WTC11 (cell line): ENCODE data around the gene SUPV3L1. TPM values are rescaled to one million over a fixed set of nuclear protein-coding genes. Genes with fewer than 3 reads are reported as not detected.
A peak's percentile ranks its signal among the peaks of the same experiment; 100 is the strongest.
"Not testable (repeated sequence)": the region's sequence is repeated elsewhere in the genome, so short reads cannot be mapped to it uniquely, and the experiment has no call there.

Source experiments
- ATAC-seq: fragments of 200-7000 bp; cut with Tn5 transposase; 2 replicates; pipeline ENCODE4 v1.10.0; 2021; ENCODE audit warnings: mild to moderate bottlenecking, moderate library complexity
- CTCF ChIA-PET: fragments of 300-600 bp; sonication (Branson Sonifier 250); formaldehyde crosslinking; loops from one replicate; lab custom pipeline; 2021; ENCODE audit warnings: antibody characterized with exemption; lab: Charles Lee
- POLR2A ChIA-PET: fragments of 350-600 bp; sonication (Branson Sonifier 250); formaldehyde crosslinking; loops from one replicate; lab custom pipeline; 2021; ENCODE audit warnings: antibody characterized with exemption; lab: Charles Lee
- DNase-seq: peaks from one replicate; pipeline ENCODE4 v3.0.0; 2021; ENCODE audit warnings: low spot score
- H3K27ac Mint-ChIP-seq: 2 replicates; pipeline ENCODE4 v1.8.0; 2021; ENCODE audit warnings: mixed read lengths
- H3K27me3 Mint-ChIP-seq: 2 replicates; pipeline ENCODE4 v1.8.0; 2021; ENCODE audit warnings: low read depth, mild to moderate bottlenecking, moderate library complexity, mixed read lengths
- H3K36me3 Mint-ChIP-seq: 2 replicates; pipeline ENCODE4 v1.8.0; 2021; ENCODE audit warnings: mixed read lengths
- H3K4me1 Mint-ChIP-seq: 2 replicates; pipeline ENCODE4 v1.8.0; 2022; ENCODE audit warnings: mixed read lengths
- H3K4me3 Mint-ChIP-seq: 2 replicates; pipeline ENCODE4 v1.8.0; 2021; ENCODE audit warnings: mild to moderate bottlenecking, moderate library complexity, mixed read lengths
- H3K9me3 Mint-ChIP-seq: 2 replicates; pipeline ENCODE4 v1.8.0; 2021; ENCODE audit warnings: mixed read lengths
- FOXJ3 ChIP-seq: sonication (generic); formaldehyde crosslinking; IDR thresholded peaks from 2 replicates; pipeline ENCODE4 v1.9.0; 2021; ENCODE audit warnings: missing genetic modification reagents, mild to moderate bottlenecking, borderline replicate concordance
- FOXP1 ChIP-seq: sonication (generic); formaldehyde crosslinking; IDR thresholded peaks from 2 replicates; pipeline ENCODE4 v1.8.0; 2022; ENCODE audit warnings: missing genetic modification reagents, mild to moderate bottlenecking, moderate library complexity, borderline replicate concordance
- GABPB1 ChIP-seq: sonication (generic); formaldehyde crosslinking; IDR thresholded peaks from 2 replicates; pipeline ENCODE4 v1.8.1; 2023; ENCODE audit warnings: mild to moderate bottlenecking, missing genetic modification reagents
- GRHL2 ChIP-seq: fragments of 250-450 bp; sonication (Bioruptor Pico); IDR thresholded peaks from 2 replicates; pipeline ENCODE4 v1.8.0; 2022; ENCODE audit warnings: mild to moderate bottlenecking, moderate library complexity; ENCODE audit not compliant: insufficient replicate concordance, severe bottlenecking
- JAZF1 ChIP-seq: fragments of 250-450 bp; sonication (Bioruptor Pico); IDR thresholded peaks from 2 replicates; pipeline ENCODE4 v1.9.0; 2021; ENCODE audit warnings: moderate library complexity, mild to moderate bottlenecking, inconsistent platforms
- OVOL2 ChIP-seq: fragments of 250-450 bp; sonication (Bioruptor Pico); IDR thresholded peaks from 2 replicates; pipeline ENCODE4 v1.9.0; 2021; ENCODE audit warnings: mild to moderate bottlenecking, borderline replicate concordance
- PRRX2 ChIP-seq: fragments of 250-450 bp; sonication (Bioruptor Pico); IDR thresholded peaks from 2 replicates; pipeline ENCODE4 v1.8.0; 2021; ENCODE audit warnings: mild to moderate bottlenecking
- SMAD3 ChIP-seq: sonication (generic); formaldehyde crosslinking; IDR thresholded peaks from 2 replicates; pipeline ENCODE4 v1.8.0; 2022; ENCODE audit warnings: missing genetic modification reagents, mild to moderate bottlenecking, borderline replicate concordance
- ZBTB21 ChIP-seq: sonication (generic); formaldehyde crosslinking; IDR thresholded peaks from 2 replicates; pipeline ENCODE4 v1.8.1; 2023; ENCODE audit warnings: mild to moderate bottlenecking, missing genetic modification reagents, borderline replicate concordance
- ZNF121 ChIP-seq: sonication (generic); formaldehyde crosslinking; IDR thresholded peaks from 2 replicates; pipeline ENCODE4 v1.8.0; 2023; ENCODE audit warnings: missing genetic modification reagents
- ZNF138 ChIP-seq: sonication (generic); formaldehyde crosslinking; conservative IDR thresholded peaks from 2 replicates; pipeline ENCODE4 v1.8.1; 2022; ENCODE audit warnings: mild to moderate bottlenecking, moderate library complexity, missing genetic modification reagents
- ZNF396 ChIP-seq: fragments of 250-450 bp; sonication (Bioruptor Pico); IDR thresholded peaks from 2 replicates; pipeline ENCODE4 v1.8.0; 2021; ENCODE audit warnings: mild to moderate bottlenecking, moderate library complexity, borderline replicate concordance
- ZNF416 ChIP-seq: fragments of 250-450 bp; sonication (Bioruptor Pico); IDR thresholded peaks from 2 replicates; pipeline ENCODE4 v1.9.0; 2021; ENCODE audit warnings: mild to moderate bottlenecking, inconsistent platforms
- total RNA-seq: library from RNA; stranded (reverse); gene quantifications from 3 replicates; pipeline ENCODE4 v1.2.3, GENCODE V29; 2021
- TF ChIP-seq, protein P1 (sequence below): fragments of 250-450 bp; sonication (Bioruptor Pico); IDR thresholded peaks from 2 replicates; pipeline ENCODE4 v1.8.0; 2021; ENCODE audit warnings: mild to moderate bottlenecking
- TF ChIP-seq, protein P2 (sequence below): sonication (generic); formaldehyde crosslinking; IDR thresholded peaks from 2 replicates; pipeline ENCODE4 v1.8.0; 2023; ENCODE audit warnings: mild to moderate bottlenecking, missing genetic modification reagents
- TF ChIP-seq, protein P3 (sequence below): fragments of 250-450 bp; sonication (Bioruptor Pico); IDR thresholded peaks from 2 replicates; pipeline ENCODE4 v2.1.2; 2022; ENCODE audit warnings: mild to moderate bottlenecking, moderate library complexity

Gene SUPV3L1
- total RNA-seq, 1 experiment from 2014 or later, result 41.2 TPM

DNA sequence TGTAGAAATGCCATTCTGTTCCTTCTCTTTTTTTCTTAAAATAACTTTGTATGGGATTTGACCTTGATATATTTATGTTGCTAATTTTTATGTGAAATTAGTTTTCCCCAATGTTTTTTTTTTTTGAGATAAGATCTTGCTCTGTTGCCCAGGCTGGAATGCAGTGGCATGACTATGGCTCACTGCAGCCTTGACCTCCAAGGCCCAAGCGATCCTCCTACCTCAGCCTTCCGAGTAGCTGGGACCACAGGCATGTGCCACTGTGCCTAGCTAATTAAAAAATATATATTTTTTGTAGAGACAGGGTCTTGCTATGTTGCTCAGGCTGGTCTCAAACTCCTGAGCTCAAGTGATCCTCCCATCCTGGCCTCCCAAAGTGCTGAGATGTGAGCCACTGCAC, 40.1 kb upstream of the SUPV3L1 start:
- no peaks in the 10 kb centered on the region for H3K4me1 Mint-ChIP-seq
- DNase-seq, result no peak
- POLR2A ChIA-PET, result no interaction called here
- H3K4me3 Mint-ChIP-seq, result no peak overlapping the region
- H3K27me3 Mint-ChIP-seq, result no peaks in the 10 kb centered on the region
- no peak for TF ChIP-seq ZNF396 (CRISPR knock-in tag)
- TF ChIP-seq JAZF1 (CRISPR knock-in tag), result no peak
- no peak for TF ChIP-seq FOXP1 (CRISPR knock-in tag)
- TF ChIP-seq FOXJ3 (CRISPR knock-in tag), result no peak
- no peak for TF ChIP-seq PRRX2 (CRISPR knock-in tag)
- no peak for TF ChIP-seq ZBTB21 (CRISPR knock-in tag)
- no peak for TF ChIP-seq OVOL2 (CRISPR knock-in tag)
- TF ChIP-seq ZNF138, result no peak
- TF ChIP-seq, protein P1, sequence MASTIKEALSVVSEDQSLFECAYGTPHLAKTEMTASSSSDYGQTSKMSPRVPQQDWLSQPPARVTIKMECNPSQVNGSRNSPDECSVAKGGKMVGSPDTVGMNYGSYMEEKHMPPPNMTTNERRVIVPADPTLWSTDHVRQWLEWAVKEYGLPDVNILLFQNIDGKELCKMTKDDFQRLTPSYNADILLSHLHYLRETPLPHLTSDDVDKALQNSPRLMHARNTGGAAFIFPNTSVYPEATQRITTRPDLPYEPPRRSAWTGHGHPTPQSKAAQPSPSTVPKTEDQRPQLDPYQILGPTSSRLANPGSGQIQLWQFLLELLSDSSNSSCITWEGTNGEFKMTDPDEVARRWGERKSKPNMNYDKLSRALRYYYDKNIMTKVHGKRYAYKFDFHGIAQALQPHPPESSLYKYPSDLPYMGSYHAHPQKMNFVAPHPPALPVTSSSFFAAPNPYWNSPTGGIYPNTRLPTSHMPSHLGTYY (CRISPR knock-in tag), result no peak
- TF ChIP-seq GABPB1 (CRISPR knock-in tag), result no peak
- TF ChIP-seq, protein P2, sequence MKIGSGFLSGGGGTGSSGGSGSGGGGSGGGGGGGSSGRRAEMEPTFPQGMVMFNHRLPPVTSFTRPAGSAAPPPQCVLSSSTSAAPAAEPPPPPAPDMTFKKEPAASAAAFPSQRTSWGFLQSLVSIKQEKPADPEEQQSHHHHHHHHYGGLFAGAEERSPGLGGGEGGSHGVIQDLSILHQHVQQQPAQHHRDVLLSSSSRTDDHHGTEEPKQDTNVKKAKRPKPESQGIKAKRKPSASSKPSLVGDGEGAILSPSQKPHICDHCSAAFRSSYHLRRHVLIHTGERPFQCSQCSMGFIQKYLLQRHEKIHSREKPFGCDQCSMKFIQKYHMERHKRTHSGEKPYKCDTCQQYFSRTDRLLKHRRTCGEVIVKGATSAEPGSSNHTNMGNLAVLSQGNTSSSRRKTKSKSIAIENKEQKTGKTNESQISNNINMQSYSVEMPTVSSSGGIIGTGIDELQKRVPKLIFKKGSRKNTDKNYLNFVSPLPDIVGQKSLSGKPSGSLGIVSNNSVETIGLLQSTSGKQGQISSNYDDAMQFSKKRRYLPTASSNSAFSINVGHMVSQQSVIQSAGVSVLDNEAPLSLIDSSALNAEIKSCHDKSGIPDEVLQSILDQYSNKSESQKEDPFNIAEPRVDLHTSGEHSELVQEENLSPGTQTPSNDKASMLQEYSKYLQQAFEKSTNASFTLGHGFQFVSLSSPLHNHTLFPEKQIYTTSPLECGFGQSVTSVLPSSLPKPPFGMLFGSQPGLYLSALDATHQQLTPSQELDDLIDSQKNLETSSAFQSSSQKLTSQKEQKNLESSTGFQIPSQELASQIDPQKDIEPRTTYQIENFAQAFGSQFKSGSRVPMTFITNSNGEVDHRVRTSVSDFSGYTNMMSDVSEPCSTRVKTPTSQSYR, result no peak
- TF ChIP-seq, protein P3, sequence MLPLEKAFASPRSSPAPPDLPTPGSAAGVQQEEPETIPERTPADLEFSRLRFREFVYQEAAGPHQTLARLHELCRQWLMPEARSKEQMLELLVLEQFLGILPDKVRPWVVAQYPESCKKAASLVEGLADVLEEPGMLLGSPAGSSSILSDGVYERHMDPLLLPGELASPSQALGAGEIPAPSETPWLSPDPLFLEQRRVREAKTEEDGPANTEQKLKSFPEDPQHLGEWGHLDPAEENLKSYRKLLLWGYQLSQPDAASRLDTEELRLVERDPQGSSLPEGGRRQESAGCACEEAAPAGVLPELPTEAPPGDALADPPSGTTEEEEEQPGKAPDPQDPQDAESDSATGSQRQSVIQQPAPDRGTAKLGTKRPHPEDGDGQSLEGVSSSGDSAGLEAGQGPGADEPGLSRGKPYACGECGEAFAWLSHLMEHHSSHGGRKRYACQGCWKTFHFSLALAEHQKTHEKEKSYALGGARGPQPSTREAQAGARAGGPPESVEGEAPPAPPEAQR (CRISPR knock-in tag), result no peak
- no peak for TF ChIP-seq GRHL2 (CRISPR knock-in tag)
- TF ChIP-seq, all 79 proteins: peak for 0
- CTCF ChIA-PET, result no interaction called here
- Mint-ChIP-seq H3K9me3 (no peaks in the 10 kb centered on the region), H3K36me3 (peaks cover 7% of the 10 kb centered on the region; the same call in 1 of the 2 replicates), H3K27ac (no peak overlapping the region)
- ATAC-seq, result no peak

DNA sequence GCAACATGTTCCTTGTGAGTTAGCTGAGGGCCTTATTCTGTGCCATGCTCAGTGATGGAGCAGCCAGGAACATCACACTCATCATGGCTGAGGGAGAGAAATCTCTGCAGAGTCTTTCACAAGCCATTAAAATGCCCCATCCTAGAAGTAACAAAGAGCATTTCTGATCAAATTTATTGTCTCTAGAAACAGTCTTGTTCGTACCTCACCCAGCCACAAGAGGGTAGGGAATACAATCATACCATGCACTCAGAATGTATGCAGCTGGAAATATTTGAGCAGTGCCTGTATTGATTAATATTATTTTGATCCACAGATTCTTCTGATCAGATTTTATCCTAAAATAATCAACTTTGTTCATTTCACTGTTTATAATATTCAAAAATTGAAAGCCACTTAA, 38.7 kb upstream of the SUPV3L1 start:
- TF ChIP-seq OVOL2 (CRISPR knock-in tag), result no peak
- no peak for TF ChIP-seq FOXP1 (CRISPR knock-in tag)
- no peak for TF ChIP-seq SMAD3
- TF ChIP-seq ZNF416 (CRISPR knock-in tag), result no peak
- H3K27me3 Mint-ChIP-seq, result no peaks in the 10 kb centered on the region
- ChIA-PET CTCF (no interaction called here), POLR2A (no interaction called here)
- no peak for ATAC-seq
- H3K4me1 Mint-ChIP-seq, result no peaks in the 10 kb centered on the region
- H3K27ac Mint-ChIP-seq, result no peak overlapping the region; the same call in 1 of the 2 replicates
- DNase-seq, result no peak
- no peak overlapping the region for H3K4me3 Mint-ChIP-seq
- no peaks in the 10 kb centered on the region for H3K36me3 Mint-ChIP-seq
- no peaks in the 10 kb centered on the region for H3K9me3 Mint-ChIP-seq

DNA sequence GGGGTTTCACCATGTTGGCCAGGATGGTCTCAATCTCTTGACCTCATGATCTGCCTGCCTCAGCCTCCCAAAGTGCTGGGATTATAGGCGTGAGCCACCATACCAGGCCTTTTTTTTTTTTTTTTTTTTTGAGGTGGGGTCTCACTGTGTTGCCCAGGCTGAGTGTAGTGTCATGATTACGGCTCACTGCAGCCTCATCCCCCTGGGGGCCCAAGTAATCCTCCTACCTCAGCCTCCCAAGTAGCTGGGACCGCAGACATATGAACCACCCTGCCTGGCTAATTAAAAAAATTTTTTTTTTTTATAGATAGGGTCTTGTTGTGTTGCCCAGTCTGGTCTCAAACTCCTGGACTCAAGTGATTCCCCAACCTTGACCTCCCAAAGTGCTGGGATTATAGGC, 38.0 kb upstream of the SUPV3L1 start:
- H3K27ac Mint-ChIP-seq, ATAC-seq, H3K4me1 Mint-ChIP-seq, H3K9me3 Mint-ChIP-seq, CTCF ChIA-PET, DNase-seq, POLR2A ChIA-PET, H3K4me3 Mint-ChIP-seq, H3K27me3 Mint-ChIP-seq, H3K36me3 Mint-ChIP-seq: not testable (repeated sequence)
- TF ChIP-seq ZNF121, result peak; percentile 51; the same call in 1 of the 2 replicates
